NCI-H2029 (cell line): ENCODE results near the gene ZFYVE21.
"Not testable (repeated sequence)": the region's sequence is repeated elsewhere in the genome, so short reads cannot be mapped to it uniquely, and the experiment has no call there.

ENCODE experiments used
- DNase-seq: peaks from one replicate; lab custom pipeline; 2025; lab: John Stamatoyannopoulos, UW

ZFYVE21 gene

DNA sequence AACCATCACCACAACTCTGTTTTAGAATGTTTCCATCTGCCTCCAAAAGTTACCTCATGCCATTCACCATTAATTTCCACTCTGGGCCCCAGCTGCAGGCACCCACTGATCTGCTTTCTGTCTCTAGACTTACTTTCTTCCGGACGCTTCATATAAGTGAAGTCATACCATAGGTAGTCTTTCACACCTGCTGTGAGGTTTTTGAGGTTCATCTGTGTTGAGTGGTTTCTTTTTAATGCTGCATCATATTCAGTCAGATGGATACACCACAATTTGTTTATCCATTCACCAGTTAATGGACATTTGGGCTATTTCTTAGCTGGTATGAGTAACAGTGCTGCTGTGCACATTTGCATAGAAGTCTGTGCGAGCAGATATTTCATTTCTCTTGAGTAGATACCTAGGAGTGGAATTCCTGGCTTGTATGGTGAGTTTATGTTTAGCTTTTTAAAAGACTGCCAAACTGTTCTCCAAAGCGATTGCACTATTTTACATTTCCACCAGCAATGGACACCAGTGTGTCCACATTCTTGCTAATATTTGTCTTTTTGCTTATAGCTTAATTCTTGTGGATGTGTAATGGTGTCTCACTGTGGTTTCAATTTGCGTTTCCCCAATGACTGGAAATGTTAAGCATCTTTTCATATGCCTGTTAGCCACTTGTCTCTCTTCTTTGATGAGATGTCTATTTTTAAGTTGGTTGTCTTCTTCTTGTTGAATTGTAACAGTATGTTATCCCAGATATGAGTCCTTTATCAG is 48.3 kb downstream of the ZFYVE21 start:
- no peak for DNase-seq

DNA sequence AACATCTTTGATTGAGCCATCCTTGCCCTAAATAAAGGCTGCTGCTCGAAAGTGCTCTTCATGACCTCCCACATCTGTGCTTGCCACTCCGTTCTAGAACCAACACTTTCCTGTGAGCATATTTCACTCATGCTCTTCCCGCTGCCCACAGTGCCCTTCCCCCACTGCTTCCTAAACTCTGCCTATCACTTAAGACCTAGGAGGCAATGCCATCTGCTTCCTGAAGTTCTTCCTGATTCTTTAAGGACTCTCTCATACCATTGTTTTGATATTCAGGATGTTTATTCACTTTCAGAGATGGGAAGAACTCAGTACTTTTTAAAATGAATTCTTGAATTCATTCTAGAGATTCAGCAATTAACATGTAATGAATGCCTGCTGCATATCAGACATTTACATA is 49.9 kb downstream of the ZFYVE21 start:
- DNase-seq: no peak

DNA sequence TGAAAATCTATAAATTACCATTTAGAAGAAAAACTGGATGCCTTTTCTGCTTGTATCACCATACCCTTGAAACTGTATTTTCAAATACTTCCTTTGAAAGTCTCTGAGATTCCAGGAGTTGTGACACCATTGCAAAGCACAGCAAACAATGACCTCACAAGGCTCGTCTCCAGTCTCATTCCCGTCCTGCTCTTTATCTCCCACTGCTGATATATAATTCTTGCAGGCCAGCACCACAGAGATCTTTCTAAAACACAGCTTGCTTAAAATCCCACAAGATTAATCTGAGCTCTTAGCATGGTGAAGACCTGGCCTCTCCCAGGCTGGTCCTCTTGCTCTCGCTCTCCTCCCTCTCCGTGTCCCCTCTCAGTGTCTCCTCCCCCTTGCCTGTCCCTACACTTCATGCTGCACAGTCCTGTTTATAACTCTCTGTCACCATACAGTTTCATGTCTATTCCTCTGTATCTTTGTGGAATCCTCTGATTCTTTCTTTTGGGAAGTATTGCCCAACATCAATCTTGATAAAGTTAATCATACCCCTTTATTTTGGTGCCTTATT is 51.8 kb downstream of the ZFYVE21 start:
- no peak for DNase-seq

DNA sequence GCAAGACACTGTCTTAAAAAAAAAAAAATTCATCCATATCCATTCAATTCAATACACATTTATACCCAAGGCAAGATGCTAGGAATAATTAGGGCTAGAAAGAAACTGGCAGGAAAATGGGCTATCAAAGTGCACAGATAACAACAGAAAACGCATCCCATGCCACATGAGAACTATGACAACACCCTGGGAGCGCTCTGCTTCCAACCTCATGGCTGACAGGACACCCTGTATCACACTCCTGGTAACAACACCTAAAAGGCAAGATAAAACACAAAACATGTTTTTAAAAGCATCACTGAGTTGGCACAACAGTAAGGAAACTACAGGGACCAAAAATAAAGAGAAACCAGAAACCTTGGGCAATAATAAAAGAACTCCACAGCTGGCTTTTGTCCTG is 54.9 kb downstream of the ZFYVE21 start:
- DNase-seq: no peak

GRCh38 chr14:103770902-103771301 is 55.3 kb downstream of the ZFYVE21 start:
- no peak for DNase-seq

DNA sequence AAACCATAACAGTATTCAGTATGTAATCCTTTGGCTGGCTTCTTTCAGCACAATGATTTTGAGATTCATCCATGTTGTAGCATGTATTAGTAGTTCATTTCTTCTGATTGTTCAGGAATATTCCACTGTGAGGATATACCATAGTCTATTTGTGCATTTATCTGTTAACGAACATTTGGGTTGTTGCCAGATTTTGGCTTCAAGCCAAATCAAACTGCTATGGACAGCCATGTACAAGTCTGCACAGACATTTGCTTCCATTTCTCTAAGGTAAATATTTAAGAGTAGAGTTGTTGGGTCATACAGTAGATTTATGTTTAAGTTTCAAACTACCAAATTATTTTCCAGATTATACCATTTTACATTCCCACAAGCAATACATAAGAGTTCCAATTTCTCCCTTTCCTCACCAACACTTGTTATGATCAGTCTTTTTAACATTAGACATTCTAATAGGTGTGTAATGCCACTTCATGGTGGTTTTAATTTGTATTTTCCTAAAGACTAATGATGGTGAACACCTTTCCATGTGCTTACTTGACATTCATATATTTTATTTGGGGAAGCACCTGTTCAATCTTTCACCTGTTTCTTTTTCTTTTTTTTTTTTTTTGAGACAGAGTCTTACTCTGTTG is 56.6 kb downstream of the ZFYVE21 start:
- no peak for DNase-seq

DNA sequence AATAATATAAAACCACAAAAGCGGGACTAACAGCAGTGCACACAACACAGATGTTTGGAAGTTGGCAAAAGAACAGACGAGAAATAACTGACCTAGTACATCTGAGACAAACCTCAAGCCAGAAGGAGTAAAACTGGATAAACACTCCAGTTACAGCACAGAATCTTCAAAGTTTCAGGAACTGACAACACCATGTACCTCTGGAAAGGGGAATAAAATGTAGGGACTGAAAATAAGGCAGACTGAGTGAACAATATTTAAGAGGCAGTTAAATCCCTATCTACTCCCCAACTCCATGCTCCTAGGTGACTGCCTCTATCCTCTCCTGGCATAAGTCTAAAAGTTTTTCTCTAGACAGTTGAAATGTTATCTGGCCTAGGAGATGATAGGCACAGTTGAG is 57.9 kb downstream of the ZFYVE21 start:
- DNase-seq: no peak

GRCh38 chr14:103775506-103775905 is 59.9 kb downstream of the ZFYVE21 start:
- DNase-seq: no peak

- DNase-seq: not testable (repeated sequence)
These were observed 60.7 kb downstream of the ZFYVE21 start for GRCh38 chr14:103776319-103776718.

GRCh38 chr14:103782376-103782775 is 66.8 kb downstream of the ZFYVE21 start:
- DNase-seq: no peak
